SHP77 (cell line): ENCODE results near the gene SSH2.
"Not testable (repeated sequence)": the region's sequence is repeated elsewhere in the genome, so short reads cannot be mapped to it uniquely, and the experiment has no call there.

Experiments used
- DNase-seq, 2 experiments: peaks; one replicate each; lab custom pipeline; 2025; lab: John Stamatoyannopoulos, UW

SSH2 gene

DNA sequence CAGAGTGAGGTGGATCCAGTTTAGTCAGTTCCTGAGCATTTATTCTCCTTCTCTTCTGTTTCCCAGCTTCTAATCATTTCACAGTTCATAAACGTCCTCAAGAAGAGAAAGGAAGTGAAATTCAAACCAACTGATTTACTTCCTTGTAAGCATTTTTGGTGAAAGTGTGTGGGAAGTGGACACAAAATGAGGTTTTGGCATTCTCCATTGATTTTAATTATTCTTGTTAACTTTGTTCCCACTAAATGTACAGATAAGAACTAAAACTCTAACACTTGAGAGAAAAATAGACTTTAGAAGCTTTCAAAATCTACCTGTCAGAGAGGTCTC lies 264.6 kb downstream of the SSH2 start:
- DNase-seq, result no peak

DNA sequence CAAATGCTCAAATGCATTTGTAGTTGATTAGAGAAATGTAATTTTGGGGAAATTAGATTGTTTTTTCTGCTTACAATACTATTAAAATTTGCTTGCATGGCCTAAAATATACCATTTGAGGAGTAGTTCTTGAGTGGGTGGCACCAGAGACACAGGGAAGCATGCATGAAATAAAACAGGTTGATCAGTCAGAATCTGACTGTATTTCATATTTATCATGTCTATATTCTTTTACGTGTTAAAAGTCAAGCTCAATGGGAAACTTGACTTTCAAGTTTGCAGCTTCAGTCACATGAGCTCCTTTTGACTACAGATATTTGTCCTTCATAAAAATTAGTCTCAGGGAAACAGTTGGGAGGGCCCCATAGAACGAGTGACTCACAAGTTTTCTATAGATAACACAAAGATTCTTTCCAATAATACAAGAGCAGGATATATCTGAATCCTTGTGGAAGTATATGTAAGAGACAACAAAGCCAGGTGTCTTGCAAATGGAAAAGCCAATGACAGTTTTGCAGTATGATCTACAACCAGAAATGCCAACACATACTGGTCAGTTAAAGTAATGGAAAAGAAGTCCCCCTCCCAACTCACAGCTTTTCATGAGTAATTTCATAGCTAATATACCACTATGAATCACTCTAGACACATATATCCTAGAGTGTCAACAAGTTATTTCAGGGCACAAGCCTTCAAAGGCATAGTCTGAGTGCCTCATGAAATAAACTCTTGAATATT lies 265.1 kb downstream of the SSH2 start:
- no peak for DNase-seq

DNA sequence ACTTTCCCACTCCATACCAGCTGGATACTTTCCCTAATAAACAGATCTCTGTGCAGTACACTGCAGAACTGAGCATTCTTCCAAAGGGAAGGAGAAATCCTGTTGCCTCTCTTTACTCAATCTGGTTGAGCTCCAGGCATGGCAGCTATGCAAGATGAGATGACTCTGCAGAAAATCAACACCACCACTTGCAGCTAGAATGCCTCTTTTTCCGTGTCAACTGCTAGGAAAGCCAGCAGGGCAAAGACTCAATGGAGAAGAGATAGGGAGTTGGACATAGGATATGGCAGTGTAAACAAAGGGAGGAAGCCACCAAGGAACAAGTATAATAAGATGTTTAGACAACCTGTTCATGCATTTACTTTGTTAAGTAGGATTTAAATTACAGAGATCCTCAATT lies 266.9 kb downstream of the SSH2 start:
- peak; percentile 26 to 27 for DNase-seq

DNA sequence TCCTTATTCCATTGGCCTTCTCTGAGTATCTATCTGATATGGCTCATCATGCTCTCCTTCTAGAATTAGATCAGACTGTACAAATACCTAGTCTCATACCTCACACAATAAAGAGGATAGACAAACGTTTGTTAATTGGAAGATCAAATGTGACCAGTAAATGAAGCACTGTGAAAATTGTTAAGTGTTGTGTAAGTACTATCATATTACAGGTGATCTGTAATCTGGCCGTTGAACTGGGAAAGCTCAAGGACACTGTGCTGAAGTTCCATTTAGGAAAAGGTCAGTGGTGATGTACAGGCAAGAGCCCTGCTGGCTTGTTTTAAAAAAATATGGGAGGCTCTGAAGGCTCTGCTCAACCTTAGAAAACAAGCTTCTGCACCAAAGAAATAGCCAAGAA lies 268.8 kb downstream of the SSH2 start:
- DNase-seq, result no peak

DNA sequence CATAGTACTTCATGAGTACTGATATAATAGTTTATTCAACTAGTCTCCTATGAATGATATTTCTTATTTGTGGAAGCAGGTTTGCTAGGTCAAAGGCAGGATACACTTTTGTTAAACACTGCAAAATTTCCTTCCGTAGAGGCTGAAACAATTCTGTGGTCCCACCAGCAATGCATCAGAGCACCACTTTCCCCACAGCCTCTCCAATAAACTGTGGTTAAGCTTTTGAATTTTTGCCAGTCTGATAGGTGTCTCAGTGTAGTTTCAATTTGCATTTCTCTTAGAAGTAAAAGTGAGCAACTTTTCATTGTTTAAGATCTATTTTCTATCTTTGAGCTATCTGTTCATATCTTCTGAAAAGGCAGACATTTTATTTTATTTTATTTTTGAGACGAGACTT lies 270.9 kb downstream of the SSH2 start:
- no peak for DNase-seq

DNA sequence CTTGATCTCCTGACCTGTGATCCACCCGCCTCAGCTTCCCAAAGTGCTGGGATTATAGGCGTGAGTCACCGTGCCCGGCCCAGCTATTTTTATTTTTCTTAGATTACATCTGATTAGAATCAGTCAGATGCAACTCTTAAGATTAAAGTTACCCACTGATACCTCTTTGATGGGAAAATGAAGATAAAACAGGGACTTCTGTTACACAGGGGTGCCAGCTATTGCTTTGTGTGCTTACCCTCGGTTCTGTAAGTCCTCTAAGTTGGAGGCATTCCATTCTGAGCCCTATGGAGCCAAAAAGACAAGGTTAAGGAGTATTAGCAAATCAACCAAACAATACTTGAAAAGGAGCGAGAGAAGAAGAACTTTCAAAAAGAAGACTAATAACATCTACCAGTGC lies 274.7 kb downstream of the SSH2 start:
- no peak for DNase-seq

DNA sequence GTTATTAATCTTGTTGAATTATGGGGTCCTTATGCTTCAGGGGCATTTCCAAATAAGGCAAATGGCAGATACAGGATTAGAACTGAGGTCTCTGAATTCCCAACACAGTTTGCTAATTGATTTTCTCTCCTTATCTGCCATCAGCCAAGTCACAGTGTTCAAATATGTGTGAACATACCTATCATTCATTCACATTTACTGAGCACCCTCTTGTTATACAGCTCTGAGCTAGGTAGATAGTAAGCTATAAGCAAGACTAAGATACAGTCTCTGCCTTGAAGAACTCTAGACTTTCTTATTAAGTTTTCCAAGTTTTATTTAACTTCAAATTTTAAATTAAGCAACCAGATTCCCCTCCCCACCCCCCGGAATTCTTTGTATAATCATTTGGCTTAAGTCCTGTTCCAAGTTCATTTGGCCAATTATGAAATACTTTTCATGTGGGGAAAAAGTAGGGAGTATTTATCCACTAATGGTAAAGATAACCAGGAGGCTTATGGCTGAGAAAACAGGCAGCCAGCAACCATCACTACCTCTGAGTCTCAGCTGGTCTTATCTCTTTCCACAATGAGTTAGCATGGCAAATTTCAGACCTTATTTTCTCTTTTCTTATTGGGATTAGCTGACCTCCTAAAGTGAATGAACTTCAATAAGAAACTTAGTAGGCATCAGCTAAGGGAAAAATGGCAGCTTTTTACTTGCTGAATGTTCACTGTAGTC lies 275.9 kb downstream of the SSH2 start:
- no peak for DNase-seq

DNA sequence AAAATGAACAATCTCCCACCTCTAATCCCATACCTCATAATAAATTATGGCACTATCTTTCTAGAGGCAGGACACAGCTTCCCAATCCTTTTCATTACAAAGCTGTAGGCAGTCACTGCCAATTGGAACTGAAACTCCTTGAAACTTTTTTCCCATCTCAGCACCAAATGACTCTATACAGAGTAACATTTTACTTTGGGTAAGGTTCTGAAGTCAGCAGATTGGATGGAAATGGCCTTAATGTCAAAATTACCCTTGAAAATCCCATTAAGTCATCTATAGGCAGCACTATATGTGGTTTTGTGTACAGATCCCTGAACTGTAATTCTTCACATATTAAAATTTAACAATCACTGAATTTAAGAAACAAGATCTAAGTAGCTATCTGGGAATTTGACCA lies 277.1 kb downstream of the SSH2 start:
- DNase-seq, result no peak

DNA sequence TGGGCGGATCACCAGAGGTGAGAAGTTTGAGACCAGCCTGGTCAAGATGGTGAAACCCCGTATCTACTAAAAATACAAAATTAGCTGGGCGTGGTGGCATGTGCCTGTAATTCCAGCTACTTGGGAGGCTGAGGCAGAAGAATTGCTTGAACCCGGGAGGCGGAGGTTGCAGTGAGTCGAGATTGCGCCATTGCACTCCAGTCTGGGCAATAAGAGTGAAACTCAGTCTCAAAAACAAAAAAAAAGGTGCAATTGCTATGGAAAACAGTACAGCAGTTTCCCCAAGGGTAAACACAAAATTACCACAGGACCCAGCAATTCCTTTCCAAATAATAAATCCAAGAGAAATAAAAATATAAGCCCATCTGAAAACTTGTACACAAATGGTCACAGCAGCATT lies 278.1 kb downstream of the SSH2 start:
- not testable (repeated sequence) for DNase-seq

DNA sequence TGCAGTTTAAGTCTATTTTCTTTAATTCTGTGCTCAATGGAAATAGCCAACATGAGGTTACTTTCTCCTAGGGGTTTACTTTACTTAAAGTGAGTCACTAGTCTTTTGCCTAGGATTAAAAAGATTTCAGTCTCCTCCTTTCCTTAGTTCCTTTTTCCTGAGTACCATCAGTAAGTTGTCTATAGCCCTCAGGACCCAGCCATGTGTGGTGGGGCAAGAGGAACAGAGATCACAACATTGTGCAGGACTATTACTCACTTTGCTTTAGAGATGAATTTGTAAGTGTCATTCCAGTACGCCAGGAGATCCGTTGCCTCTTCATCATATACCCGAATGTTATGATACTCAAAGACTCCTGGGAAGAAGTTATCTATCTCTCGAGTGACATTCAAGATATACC lies 279.6 kb downstream of the SSH2 start:
- DNase-seq, result no peak

DNA sequence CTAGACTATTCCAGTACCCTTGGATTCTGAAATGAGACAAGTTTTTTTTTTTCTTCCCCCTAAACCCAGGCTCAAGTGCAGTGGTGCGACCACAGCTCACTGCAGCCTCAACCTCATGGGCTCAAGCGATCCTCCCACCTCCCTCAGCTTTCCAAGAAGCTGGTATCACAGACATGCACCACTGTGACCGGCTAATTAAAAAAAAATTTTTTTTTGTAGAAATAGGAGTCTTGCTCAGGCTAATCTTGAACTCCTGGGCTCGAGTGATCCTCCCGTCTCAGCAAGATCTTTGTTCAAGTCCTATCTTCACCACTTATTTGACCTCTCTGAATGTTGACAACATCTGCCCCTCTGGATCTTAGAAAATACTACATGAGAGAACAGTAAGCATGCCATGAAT lies 280.7 kb downstream of the SSH2 start:
- DNase-seq, result no peak

DNA sequence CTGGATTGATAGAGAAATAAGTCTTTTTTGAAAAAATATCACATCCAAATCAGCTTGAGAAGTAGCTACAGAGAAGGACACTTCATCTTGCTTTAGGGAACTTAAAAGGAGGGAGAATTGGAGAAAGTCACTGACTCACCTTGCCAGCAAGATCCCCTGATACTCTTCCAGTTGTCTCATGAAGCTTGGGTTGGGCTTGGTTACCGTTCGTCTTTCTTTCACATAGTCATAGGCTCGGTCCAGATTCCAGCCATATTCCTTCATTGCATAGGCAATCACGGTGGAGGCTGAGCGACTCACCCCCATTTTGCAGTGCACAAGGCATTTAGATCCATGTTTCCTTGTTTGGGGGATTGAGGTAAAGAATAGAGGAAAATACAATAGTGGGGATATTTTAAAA lies 282.0 kb downstream of the SSH2 start:
- DNase-seq, result no peak

DNA sequence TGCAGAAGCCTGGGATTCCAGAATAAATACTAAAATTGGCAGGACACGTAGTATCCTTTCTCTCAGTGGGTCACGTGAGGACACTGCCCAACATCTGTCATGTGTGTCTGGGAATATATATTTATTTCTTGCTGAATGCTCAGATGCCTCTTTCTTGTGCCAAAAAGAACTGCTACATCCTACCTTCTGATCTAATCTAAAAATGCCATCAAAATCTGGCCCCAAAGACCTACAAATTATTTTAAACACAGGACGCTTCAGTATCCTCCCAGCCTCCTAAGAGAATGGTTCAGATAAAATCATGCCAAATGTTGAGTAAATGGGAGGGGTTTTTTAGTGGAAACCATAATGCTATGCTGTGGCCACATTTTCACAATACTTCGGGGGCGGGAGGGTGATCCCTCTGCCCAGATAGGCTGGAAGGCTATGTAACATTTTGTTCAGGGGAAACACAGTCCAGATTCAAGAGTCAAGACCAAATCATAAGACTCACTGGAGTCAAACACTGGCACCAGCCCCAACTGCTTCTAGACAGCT lies 284.4 kb downstream of the SSH2 start:
- no peak for DNase-seq

DNA sequence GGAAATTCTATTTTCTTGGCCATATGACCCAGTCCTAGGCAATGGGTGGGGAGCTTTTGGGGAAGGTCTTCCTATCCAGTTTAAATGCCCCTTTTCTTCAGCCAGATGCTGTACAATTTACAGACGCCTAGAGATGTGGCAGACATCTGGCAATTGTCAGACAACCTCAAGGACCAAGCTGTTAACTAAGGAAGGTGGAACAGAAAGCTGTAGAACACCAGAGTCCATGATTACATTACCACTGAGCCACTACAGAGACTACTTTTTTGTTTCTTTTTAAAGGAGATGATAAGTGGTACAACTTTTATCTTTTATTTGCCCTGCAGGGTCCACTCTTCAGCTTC lies 286.2 kb downstream of the SSH2 start:
- no peak for DNase-seq

DNA sequence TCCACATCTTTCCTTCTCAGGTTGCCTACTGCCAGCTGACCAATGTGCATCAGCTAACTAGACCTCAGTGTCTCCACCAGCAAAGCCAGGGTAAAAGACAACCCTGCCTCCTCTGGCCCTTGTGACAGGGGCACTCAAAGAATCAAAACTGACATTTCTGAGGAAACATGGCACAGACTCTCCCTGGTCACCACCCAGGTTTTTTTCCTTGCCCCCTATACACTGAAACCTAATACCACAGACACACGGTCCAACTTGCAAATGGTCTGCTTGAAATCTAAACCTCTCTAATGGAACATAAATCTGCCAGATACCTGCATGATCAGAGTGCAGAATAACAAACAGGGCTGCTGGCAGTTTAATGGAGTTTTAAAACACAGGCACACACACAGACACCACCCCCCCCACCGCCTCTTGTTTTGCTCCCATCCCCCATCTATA lies 287.8 kb downstream of the SSH2 start:
- DNase-seq, result no peak

DNA sequence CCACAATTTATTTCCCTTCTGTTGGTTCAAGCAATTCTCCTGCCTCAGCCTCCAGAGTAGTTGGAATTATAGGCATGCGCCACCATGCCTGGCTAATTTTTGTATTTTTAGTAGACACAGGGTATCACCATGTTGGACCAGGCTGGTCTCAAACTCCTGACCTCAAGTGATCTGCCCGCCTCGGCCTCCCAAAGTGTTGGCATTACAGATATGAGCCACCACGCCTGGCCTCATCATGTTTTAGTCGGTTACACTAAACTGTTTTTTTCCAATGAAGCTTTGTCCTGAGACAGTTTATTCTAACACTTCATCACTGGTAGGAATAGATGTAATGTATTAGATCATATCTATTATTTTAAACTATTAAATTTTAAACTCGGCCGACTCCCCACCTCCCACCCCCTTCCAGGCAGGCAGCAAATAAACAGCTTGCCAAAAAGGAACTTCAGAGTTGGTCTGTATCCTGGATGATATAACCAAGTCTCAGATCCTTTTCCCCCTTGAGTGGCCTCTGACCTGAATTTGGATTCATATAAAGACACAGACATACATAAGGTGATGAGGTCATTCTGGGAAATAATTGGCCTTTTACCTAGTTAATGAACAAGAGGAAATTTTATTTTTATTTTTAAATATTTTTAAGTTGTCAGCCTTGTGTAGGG lies 288.9 kb downstream of the SSH2 start:
- DNase-seq, result no peak

DNA sequence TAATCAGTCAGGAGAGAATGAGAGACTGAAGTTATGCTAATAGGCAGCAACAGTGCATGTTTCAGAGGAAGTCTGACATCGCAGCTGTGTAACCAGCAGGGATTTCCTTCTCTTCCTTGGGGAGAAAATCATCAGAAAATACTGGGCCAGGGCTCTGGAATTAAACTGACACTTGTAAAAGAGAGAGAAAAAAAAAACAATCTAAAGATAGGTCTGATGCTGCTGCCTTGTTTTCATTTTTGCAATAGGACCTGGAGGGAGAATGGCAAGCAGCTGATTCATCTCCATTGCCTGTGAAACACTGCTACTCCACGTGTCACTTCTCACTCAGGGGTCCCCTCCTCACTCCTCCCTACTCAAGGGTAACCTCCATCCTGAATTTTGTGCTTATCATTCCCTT lies 289.6 kb downstream of the SSH2 start:
- DNase-seq, result no peak

DNA sequence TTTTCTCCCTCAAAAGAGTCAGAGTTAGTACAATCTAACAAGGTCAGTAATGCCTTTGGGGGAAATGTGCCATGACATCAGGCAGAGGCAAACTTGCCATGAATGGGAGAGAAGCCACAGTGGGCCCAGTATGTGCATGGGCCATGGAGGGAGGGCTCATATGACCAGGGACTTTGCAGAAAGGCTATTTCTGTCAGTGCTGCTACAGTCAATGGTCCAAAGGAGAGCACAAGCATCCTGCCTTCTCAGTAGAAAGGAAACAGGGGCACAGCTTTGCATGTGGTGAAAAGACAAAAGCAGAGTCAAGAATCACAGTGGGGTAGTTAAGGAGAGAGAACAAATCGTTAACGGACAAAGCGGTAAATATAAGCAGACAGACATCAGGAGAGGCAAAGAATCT lies 296.1 kb downstream of the SSH2 start:
- DNase-seq, result no peak

DNA sequence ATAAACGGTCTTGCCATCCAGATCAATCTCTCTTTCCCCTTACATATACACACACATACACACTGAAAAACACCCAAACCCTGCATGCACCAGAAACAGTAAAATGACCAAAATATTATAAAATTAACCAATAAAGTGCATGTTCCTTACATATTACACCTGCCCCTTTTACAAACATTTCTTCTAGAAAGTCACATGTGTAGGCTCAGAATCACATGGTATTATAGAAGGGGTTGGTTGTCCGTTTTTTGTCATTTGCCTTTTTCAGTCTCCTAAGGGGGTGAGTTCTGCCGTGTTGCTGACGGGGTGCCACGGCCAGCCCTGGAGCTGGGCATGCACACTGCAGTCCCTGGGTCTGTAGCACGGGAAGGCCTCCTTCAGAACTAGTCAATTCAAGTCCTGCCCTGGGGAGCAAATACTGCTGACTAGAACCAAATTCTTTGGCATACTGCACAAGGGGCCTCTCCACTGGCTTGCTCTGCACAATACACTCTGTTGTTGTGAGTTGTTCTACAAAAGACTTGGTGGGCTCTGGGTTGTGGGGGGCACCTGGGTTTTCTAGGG lies 299.3 kb downstream of the SSH2 start:
- DNase-seq, result no peak

DNA sequence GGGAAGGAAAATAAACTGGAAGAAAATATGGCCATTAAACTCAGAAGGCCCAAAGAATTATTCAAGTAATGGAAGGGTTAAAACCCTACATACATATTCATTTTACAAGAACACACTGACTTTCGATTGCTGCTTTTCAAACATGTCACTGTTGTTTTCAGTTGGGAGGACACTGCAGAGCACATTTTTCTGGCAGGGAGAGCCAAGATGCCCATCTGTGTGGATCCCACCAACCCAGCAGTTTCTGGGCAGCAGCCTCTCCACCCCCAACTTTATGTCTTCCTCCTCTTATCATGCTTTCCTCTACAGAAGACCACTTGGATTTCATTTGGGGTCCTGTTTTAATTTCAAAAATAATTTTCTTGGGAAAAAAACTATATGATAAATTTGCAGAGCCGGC lies 300.2 kb downstream of the SSH2 start:
- no peak for DNase-seq

DNA sequence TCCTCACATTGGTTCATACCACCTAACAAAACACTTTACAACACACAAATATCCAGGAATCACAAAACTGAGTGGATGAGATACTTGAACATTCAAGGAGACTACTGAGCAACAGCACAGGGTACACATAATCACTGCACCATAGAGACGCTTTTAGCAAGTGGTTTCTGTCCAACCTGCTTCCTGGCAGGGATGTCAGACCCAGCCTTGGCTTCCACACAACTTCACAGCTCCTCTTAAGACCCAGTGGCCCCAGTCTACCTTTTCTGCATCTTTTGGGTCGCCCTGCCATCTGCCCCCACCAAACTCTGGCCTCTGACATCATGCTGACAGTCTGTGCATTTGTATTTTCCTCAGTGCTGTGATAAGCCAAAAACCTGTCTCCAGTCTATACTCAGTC lies 301.4 kb downstream of the SSH2 start:
- no peak for DNase-seq

DNA sequence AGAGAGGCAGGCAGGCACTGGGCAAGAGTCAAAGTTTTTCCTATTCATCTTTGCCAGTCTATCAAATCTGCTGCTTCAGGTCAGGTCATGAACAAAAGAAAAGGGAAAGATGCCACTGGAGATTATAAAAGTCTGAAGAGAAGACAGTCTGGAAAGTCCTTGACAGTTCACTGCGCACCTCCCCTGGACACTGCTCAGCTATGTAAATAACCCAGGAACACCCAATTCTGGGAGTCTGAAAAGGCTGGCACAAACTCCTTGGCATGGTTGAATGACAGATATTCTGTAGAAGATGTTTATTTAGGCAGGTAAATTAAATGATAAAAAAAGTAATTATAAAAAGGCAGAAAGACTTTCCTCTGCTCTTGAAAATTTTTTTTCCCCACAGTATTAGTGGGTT lies 302.1 kb downstream of the SSH2 start:
- no peak for DNase-seq
